ENCODE data around the gene AMY1C. TPM values are rescaled to one million over a fixed set of nuclear protein-coding genes. Genes with fewer than 3 reads are reported as not detected.
"Not testable (repeated sequence)": the region's sequence is repeated elsewhere in the genome, so short reads cannot be mapped to it uniquely, and the experiment has no call there.

The AMY1C gene
- not detected for total RNA-seq

- not testable (repeated sequence) for H3K36me3 ChIP-seq; H3K4me1 ChIP-seq; DNase-seq (ENCODE audit: low spot score in 2 of 2); H3K27me3 ChIP-seq; H3K27ac ChIP-seq; H3K9me3 ChIP-seq; H3K4me3 ChIP-seq
- no CpG with 5 or more reads among the region's 5 CpGs for WGBS, 2 donors
Measured at GRCh38 chr1:103749598-103749997, at the start of gene AMY1C. Gene AMY1C, plus strand, starts transcription at chr1:103749898. Its CDS starts 572 bp downstream, at chr1:103750470.

GRCh38 chr1:103700669-103701068, 49.0 kb upstream of the AMY1C start:
- H3K27me3 ChIP-seq = not testable (repeated sequence)
- no CpG with 5 or more reads among the region's 4 CpGs for WGBS, 2 donors

GRCh38 chr1:103701256-103701655, 48.4 kb upstream of the AMY1C start:
- H3K4me1 ChIP-seq; H3K4me3 ChIP-seq; H3K27me3 ChIP-seq; DNase-seq (ENCODE audit: low spot score in 2 of 2); H3K9me3 ChIP-seq; H3K27ac ChIP-seq; H3K36me3 ChIP-seq: not testable (repeated sequence)
- no CpG with 5 or more reads among the region's 4 CpGs for WGBS, 2 donors

More at GRCh38 chr1:103700669-103701068, 49.0 kb upstream of the AMY1C start:
- H3K36me3 ChIP-seq; H3K9me3 ChIP-seq; DNase-seq (ENCODE audit: low spot score in 2 of 2); H3K4me3 ChIP-seq; H3K27ac ChIP-seq; H3K4me1 ChIP-seq: not testable (repeated sequence)

GRCh38 chr1:103707670-103708069, 42.0 kb upstream of the AMY1C start:
- no CpG with 5 or more reads among the region's 3 CpGs for WGBS, 2 donors
- H3K27ac ChIP-seq; H3K9me3 ChIP-seq; H3K27me3 ChIP-seq; H3K36me3 ChIP-seq; H3K4me1 ChIP-seq; DNase-seq (ENCODE audit: low spot score in 2 of 2); H3K4me3 ChIP-seq: not testable (repeated sequence)

- H3K9me3 ChIP-seq; DNase-seq (ENCODE audit: low spot score in 2 of 2); H3K27me3 ChIP-seq; H3K36me3 ChIP-seq; H3K4me3 ChIP-seq; H3K27ac ChIP-seq; H3K4me1 ChIP-seq: not testable (repeated sequence)
- no CpG with 5 or more reads among the region's 3 CpGs for WGBS, 2 donors
Measured at GRCh38 chr1:103710381-103710780, 39.3 kb upstream of the AMY1C start.

- H3K9me3 ChIP-seq; H3K27ac ChIP-seq; H3K4me3 ChIP-seq; DNase-seq (ENCODE audit: low spot score in 2 of 2); H3K36me3 ChIP-seq; H3K27me3 ChIP-seq; H3K4me1 ChIP-seq: not testable (repeated sequence)
- WGBS, 2 donors = 77 to 82% methylated on average over 6 of the region's 6 CpGs
Measured at GRCh38 chr1:103717404-103717803, 32.3 kb upstream of the AMY1C start.

- not testable (repeated sequence) for H3K4me1 ChIP-seq; H3K36me3 ChIP-seq; DNase-seq (ENCODE audit: low spot score in 2 of 2); H3K4me3 ChIP-seq; H3K27ac ChIP-seq; H3K27me3 ChIP-seq; H3K9me3 ChIP-seq
- WGBS, 2 donors = no CpG with 5 or more reads among the region's 2 CpGs
Measured at GRCh38 chr1:103721473-103721872, 28.2 kb upstream of the AMY1C start.

GRCh38 chr1:103735334-103735733, 14.4 kb upstream of the AMY1C start:
- H3K9me3 ChIP-seq; DNase-seq (ENCODE audit: low spot score in 2 of 2); H3K4me1 ChIP-seq; H3K4me3 ChIP-seq; H3K36me3 ChIP-seq; H3K27ac ChIP-seq; H3K27me3 ChIP-seq: not testable (repeated sequence)
- no CpG with 5 or more reads among the region's 3 CpGs for WGBS, 2 donors

GRCh38 chr1:103738031-103738430, 11.7 kb upstream of the AMY1C start:
- not testable (repeated sequence) for DNase-seq (ENCODE audit: low spot score in 2 of 2); H3K9me3 ChIP-seq; H3K36me3 ChIP-seq; H3K27ac ChIP-seq; H3K4me1 ChIP-seq; H3K27me3 ChIP-seq; H3K4me3 ChIP-seq
- WGBS, 2 donors = no CpG with 5 or more reads among the region's 3 CpGs

- not testable (repeated sequence) for DNase-seq (ENCODE audit: low spot score in 2 of 2); H3K27ac ChIP-seq; H3K4me1 ChIP-seq; H3K4me3 ChIP-seq; H3K36me3 ChIP-seq; H3K9me3 ChIP-seq; H3K27me3 ChIP-seq
- WGBS, 2 donors = no CpG with 5 or more reads among the region's 4 CpGs
Measured at GRCh38 chr1:103744449-103744848, 5.2 kb upstream of the AMY1C start.

GRCh38 chr1:103745040-103745439, 4.7 kb upstream of the AMY1C start:
- H3K4me3 ChIP-seq; H3K36me3 ChIP-seq; H3K27ac ChIP-seq; H3K27me3 ChIP-seq; DNase-seq (ENCODE audit: low spot score in 2 of 2); H3K9me3 ChIP-seq; H3K4me1 ChIP-seq: not testable (repeated sequence)
- WGBS, 2 donors = no CpG with 5 or more reads among the region's 4 CpGs

GRCh38 chr1:103748273-103748672, 1.4 kb upstream of the AMY1C start:
- H3K36me3 ChIP-seq; H3K27me3 ChIP-seq; H3K4me1 ChIP-seq; H3K4me3 ChIP-seq; H3K9me3 ChIP-seq; DNase-seq (ENCODE audit: low spot score in 2 of 2); H3K27ac ChIP-seq: not testable (repeated sequence)
- WGBS, 2 donors = no CpG with 5 or more reads among the region's 6 CpGs
